ENCODE data around the gene KIF18B. TPM values are rescaled to one million over a fixed set of nuclear protein-coding genes. Genes with fewer than 3 reads are reported as not detected.

Gene KIF18B
- polyA plus RNA-seq, 3 donors: not detected

- Histone ChIP-seq H2AFZ (ENCODE audit: insufficient read depth, low read depth, low read length, poor library complexity, severe bottlenecking) (no peak overlapping the region), H3K27ac (ENCODE audit: low read depth in 1 of 2, low read length in 2 of 2) (no peak overlapping the region), H3K9ac (ENCODE audit: insufficient read depth, low read length, poor library complexity, severe bottlenecking) (no peak overlapping the region), H4K20me1 (ENCODE audit: insufficient read depth, low read length) (no peaks in the 10 kb centered on the region), H3K4me2 (replicated peaks; ENCODE audit: extremely low read depth, low read length, poor library complexity, severe bottlenecking) (no peak overlapping the region), H3K27me3 (ENCODE audit: control insufficient read depth in 2 of 2, insufficient read depth in 2 of 2, low read length in 2 of 2) (peaks cover 6 to 15% of the 10 kb centered on the region in 2 donors), H3K4me1 (ENCODE audit: control insufficient read depth in 1 of 2, insufficient read depth in 2 of 2, low read length in 2 of 2) (peaks cover 15 to 18% of the 10 kb centered on the region in 2 donors), H3K79me2 (ENCODE audit: insufficient read depth, low read length) (no peaks in the 10 kb centered on the region), H3K9me3 (replicated peaks in 1 of 2; ENCODE audit: control insufficient read depth in 1 of 2, insufficient read depth in 1 of 2, low read length in 2 of 2) (no peaks in the 10 kb centered on the region), H3K36me3 (replicated peaks in 1 of 2; ENCODE audit: control insufficient read depth in 1 of 2, insufficient read depth in 2 of 2, low read length in 2 of 2) (no peaks in the 10 kb centered on the region), H3K4me3 (replicated peaks in 1 of 3; ENCODE audit: low read depth in 2 of 3, low read length in 3 of 3) (no peak overlapping the region)
- DNase-seq: peak; percentile 55 to 70 (median 65)
- Mint-ChIP-seq H3K27me3 (ENCODE audit: low read depth in 3 of 3) (peaks cover 23 to 30% (median 25%) of the 10 kb centered on the region in 3 donors), H3K4me3 (no peak overlapping the region), H3K4me1 (peaks cover 16% of the 10 kb centered on the region), H3K36me3 (peaks cover 3 to 6% of the 10 kb centered on the region in 2 donors), H3K27ac (no peak overlapping the region), H3K9me3 (peaks cover 0 to 3% (median 0%) of the 10 kb centered on the region in 7 donors)
- WGBS (ENCODE audit: insufficient coverage): 16% methylated on average over 5 of the region's 9 CpGs
- peak; percentile 78 for TF ChIP-seq CTCF (IDR thresholded peaks at IDR 0.05)
- intact Hi-C loops (cut with micrococcal nuclease): loop anchor here (1.0 to 10.0 kb wide), 4 partner anchors 102 to 179 kb away; no protein-coding TSS in a partner anchor
Observed at GRCh38 chr17:44919885-44920564, 27.5 kb downstream of the KIF18B start.

- WGBS (ENCODE audit: insufficient coverage): 86% methylated on average over 1 of the region's 2 CpGs
- TF ChIP-seq CTCF (IDR thresholded peaks at IDR 0.05): no peak
Observed at GRCh38 chr17:44919411-44919810, 28.2 kb downstream of the KIF18B start.

More at GRCh38 chr17:44919411-44919810, 28.2 kb downstream of the KIF18B start:
- Histone ChIP-seq H3K9ac (ENCODE audit: insufficient read depth, low read length, poor library complexity, severe bottlenecking) (no peak overlapping the region), H3K4me3 (replicated peaks in 1 of 3; ENCODE audit: low read depth in 2 of 3, low read length in 3 of 3) (no peak overlapping the region), H3K27ac (ENCODE audit: low read depth in 1 of 2, low read length in 2 of 2) (no peak overlapping the region), H3K4me1 (ENCODE audit: control insufficient read depth in 1 of 2, insufficient read depth in 2 of 2, low read length in 2 of 2) (peaks cover 15 to 20% of the 10 kb centered on the region in 2 donors), H3K79me2 (ENCODE audit: insufficient read depth, low read length) (no peaks in the 10 kb centered on the region), H3K4me2 (replicated peaks; ENCODE audit: extremely low read depth, low read length, poor library complexity, severe bottlenecking) (no peak overlapping the region), H4K20me1 (ENCODE audit: insufficient read depth, low read length) (no peaks in the 10 kb centered on the region), H2AFZ (ENCODE audit: insufficient read depth, low read depth, low read length, poor library complexity, severe bottlenecking) (no peak overlapping the region), H3K27me3 (ENCODE audit: control insufficient read depth in 2 of 2, insufficient read depth in 2 of 2, low read length in 2 of 2) (peaks cover 6 to 15% of the 10 kb centered on the region in 2 donors), H3K36me3 (replicated peaks in 1 of 2; ENCODE audit: control insufficient read depth in 1 of 2, insufficient read depth in 2 of 2, low read length in 2 of 2) (no peaks in the 10 kb centered on the region), H3K9me3 (replicated peaks in 1 of 2; ENCODE audit: control insufficient read depth in 1 of 2, insufficient read depth in 1 of 2, low read length in 2 of 2) (no peaks in the 10 kb centered on the region)
- intact Hi-C loops (cut with micrococcal nuclease): loop anchor here in 1 of 2 donors (2.0 kb wide), 1 partner anchor 179 kb away; no protein-coding TSS in a partner anchor
- Mint-ChIP-seq H3K27ac (no peak overlapping the region), H3K9me3 (peaks cover 0 to 3% (median 0%) of the 10 kb centered on the region in 7 donors), H3K36me3 (peaks cover 0 to 3% of the 10 kb centered on the region in 2 donors), H3K4me1 (peaks cover 16% of the 10 kb centered on the region), H3K4me3 (no peak overlapping the region), H3K27me3 (ENCODE audit: low read depth in 3 of 3) (peaks cover 23 to 34% (median 25%) of the 10 kb centered on the region in 3 donors)
- DNase-seq: no peak
